Erythroblast (primary cell): ENCODE data around the gene C4orf17.

ENCODE experiments used
- GATA1 ChIP-seq: IDR thresholded peaks from 2 replicates; pipeline ENCODE4 v1.6.1; 2011; ENCODE audit warnings: low read depth, mild to moderate bottlenecking, control low read depth, low read length, moderate library complexity
- POLR2A ChIP-seq: IDR thresholded peaks from 2 replicates; pipeline ENCODE4 v1.6.1; 2011; ENCODE audit warnings: mild to moderate bottlenecking, low read length

DNA sequence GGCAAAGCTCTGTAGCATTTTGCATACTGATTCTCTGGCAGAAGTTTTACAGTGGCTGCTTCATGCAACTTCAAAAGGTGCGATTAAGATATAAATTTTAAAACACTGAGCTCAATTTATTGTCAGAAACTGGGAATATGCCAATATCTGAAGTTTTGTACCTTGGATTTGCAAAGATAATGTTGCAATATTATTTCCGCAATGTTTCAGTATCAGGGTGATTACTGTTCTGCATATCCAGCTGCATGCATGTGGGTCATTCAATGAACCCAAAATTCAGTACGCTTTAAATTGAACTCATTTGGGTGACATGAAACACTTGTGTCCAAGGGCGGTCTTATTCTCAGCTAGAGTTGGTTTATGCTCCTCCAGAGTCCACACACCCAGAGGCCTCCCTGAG lies 26.9 kb downstream of the C4orf17 start:
- no peak for TF ChIP-seq POLR2A
- TF ChIP-seq GATA1 = no peak
